ENCODE data around the gene EIF1. TPM values are rescaled to one million over a fixed set of nuclear protein-coding genes. Genes with fewer than 3 reads are reported as not detected.

Gene EIF1
- total RNA-seq, 1 donor from 2014 or later: 990 TPM

DNA sequence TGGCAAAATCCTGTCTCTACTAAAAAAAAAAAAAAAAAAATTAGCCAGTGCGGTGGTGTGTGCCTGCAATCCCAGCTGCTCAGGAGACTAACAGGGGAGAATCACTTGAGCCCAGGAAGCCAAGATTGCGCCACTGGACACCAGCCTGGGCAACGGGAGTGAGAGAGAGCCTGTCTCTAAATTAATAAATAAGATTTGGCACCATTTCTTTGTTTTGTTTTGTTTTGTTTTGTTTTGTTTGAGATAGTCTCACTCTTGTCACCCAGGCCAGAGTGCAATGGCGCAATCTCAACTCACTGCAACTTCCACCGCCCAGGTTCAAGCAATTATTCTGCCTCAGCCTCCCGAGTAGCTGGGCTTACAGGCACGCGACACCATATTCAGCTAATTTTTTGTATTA lies 14.0 kb downstream of the EIF1 start:
- DNase-seq (ENCODE audit: low spot score): no peak
- H3K27ac Mint-ChIP-seq (ENCODE audit: unreplicated experiment): no peak overlapping the region
- no peak overlapping the region for H3K4me3 Mint-ChIP-seq (ENCODE audit: unreplicated experiment)
- TF ChIP-seq, protein P1, sequence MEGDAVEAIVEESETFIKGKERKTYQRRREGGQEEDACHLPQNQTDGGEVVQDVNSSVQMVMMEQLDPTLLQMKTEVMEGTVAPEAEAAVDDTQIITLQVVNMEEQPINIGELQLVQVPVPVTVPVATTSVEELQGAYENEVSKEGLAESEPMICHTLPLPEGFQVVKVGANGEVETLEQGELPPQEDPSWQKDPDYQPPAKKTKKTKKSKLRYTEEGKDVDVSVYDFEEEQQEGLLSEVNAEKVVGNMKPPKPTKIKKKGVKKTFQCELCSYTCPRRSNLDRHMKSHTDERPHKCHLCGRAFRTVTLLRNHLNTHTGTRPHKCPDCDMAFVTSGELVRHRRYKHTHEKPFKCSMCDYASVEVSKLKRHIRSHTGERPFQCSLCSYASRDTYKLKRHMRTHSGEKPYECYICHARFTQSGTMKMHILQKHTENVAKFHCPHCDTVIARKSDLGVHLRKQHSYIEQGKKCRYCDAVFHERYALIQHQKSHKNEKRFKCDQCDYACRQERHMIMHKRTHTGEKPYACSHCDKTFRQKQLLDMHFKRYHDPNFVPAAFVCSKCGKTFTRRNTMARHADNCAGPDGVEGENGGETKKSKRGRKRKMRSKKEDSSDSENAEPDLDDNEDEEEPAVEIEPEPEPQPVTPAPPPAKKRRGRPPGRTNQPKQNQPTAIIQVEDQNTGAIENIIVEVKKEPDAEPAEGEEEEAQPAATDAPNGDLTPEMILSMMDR (IDR thresholded peaks at IDR 0.05): no peak
- H3K9me3 Mint-ChIP-seq (ENCODE audit: low read depth): no peaks in the 10 kb centered on the region
- no peaks in the 10 kb centered on the region for H3K4me1 Mint-ChIP-seq (ENCODE audit: low read depth)
- H3K27me3 Mint-ChIP-seq (ENCODE audit: low read depth): peaks cover 5% of the 10 kb centered on the region
- H3K36me3 Mint-ChIP-seq (ENCODE audit: low read depth): no peaks in the 10 kb centered on the region

DNA sequence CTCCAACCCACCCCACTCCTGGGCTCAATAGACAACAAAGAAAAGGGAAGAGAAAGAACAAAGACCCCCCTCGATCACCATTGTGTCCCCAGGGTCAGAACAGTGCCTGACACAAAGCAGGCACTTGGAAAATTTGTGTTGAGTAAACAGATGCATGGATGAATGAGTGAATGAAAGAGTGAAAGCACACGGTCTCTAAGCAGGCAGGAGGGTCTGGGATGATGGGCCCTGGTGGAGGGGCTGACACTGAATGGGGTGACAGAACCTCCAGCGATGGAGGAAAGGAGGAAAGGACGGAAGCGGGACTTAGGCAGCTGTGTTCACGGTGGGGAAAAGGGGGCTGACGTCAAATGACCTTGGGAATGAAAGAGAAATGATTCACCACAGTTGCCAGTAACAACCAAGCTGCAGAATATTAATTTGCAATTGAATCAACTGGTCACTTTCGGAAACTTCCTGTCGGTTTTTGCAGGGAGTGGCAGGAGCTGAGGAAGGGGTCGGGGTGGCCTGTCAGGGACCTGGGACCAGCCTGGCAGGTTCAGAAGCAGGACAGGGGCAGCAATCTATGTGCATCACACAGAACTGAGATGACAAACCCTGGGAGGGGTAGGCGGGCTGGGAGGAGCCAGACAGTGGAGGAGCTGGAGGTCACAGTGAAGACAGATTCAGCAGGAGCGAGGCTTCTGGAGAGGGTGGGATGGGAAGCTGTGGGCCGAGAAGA lies 16.7 kb downstream of the EIF1 start:
- Mint-ChIP-seq H3K9me3 (ENCODE audit: low read depth) (peaks cover 3% of the 10 kb centered on the region), H3K27ac (ENCODE audit: unreplicated experiment) (no peak overlapping the region), H3K4me3 (ENCODE audit: unreplicated experiment) (no peak overlapping the region), H3K36me3 (ENCODE audit: low read depth) (no peaks in the 10 kb centered on the region), H3K4me1 (ENCODE audit: low read depth) (peaks cover under 1% of the 10 kb centered on the region), H3K27me3 (ENCODE audit: low read depth) (peaks cover 5% of the 10 kb centered on the region)
- TF ChIP-seq, protein P1 (IDR thresholded peaks at IDR 0.05): no peak
- no peak for DNase-seq (ENCODE audit: low spot score)

DNA sequence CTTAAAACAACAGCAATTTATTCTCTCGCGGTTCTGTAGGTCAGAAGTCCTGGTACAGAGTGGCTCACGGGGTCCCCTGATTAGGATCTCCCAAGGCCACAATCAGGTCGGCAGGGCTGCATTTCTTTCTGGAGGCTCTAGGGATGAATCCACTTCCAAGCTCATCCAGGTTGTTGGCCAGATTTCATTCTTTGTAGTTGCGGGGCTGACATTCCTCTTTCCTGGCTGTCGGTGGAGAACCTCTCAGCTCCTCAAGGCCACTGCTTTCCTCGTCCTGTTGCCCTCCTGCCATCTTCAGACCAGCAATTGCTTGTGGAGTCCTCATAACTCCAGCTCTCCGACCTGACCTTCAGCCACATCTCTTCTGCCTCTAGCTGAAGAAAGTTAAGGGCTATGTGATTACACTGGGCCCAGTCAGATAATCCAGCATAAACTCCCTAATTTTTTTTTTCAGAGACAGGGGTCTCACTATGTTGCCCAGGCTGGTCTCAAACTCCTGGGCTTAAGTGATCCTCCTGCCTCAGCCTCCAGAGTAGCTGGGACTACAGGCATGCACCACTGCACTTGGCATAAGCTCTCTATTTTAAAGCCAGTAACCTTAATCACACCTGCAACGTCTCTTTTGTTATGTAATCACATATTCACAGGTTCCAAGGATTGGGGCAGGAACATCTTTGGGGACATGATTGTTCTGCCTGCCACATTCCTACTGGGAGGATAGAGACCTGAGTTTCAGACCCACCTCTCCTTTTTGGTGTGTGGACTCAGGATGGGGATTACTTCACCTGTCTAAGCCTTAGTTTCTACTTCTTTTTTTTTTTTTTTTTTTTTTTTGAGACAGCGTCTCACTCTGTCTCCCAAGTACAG lies 19.4 kb downstream of the EIF1 start:
- Mint-ChIP-seq H3K36me3 (ENCODE audit: low read depth) (no peaks in the 10 kb centered on the region), H3K4me1 (ENCODE audit: low read depth) (peaks cover 4% of the 10 kb centered on the region), H3K27me3 (ENCODE audit: low read depth) (peaks cover 2% of the 10 kb centered on the region), H3K27ac (ENCODE audit: unreplicated experiment) (no peak overlapping the region), H3K9me3 (ENCODE audit: low read depth) (peaks cover 3% of the 10 kb centered on the region), H3K4me3 (ENCODE audit: unreplicated experiment) (no peak overlapping the region)
- DNase-seq (ENCODE audit: low spot score): no peak
- TF ChIP-seq, protein P1 (IDR thresholded peaks at IDR 0.05): no peak

- Mint-ChIP-seq H3K36me3 (ENCODE audit: low read depth) (no peaks in the 10 kb centered on the region), H3K4me3 (ENCODE audit: unreplicated experiment) (no peak overlapping the region), H3K27ac (ENCODE audit: unreplicated experiment) (no peak overlapping the region), H3K27me3 (ENCODE audit: low read depth) (no peaks in the 10 kb centered on the region), H3K4me1 (ENCODE audit: low read depth) (peaks cover 4% of the 10 kb centered on the region), H3K9me3 (ENCODE audit: low read depth) (peaks cover 3% of the 10 kb centered on the region)
- no peak for DNase-seq (ENCODE audit: low spot score)
- TF ChIP-seq, protein P1 (IDR thresholded peaks at IDR 0.05): no peak
Observed at GRCh38 chr17:41710472-41711090, 21.9 kb downstream of the EIF1 start.
